Measurements from ENCODE around the gene LRP1B.

The LRP1B gene

DNA sequence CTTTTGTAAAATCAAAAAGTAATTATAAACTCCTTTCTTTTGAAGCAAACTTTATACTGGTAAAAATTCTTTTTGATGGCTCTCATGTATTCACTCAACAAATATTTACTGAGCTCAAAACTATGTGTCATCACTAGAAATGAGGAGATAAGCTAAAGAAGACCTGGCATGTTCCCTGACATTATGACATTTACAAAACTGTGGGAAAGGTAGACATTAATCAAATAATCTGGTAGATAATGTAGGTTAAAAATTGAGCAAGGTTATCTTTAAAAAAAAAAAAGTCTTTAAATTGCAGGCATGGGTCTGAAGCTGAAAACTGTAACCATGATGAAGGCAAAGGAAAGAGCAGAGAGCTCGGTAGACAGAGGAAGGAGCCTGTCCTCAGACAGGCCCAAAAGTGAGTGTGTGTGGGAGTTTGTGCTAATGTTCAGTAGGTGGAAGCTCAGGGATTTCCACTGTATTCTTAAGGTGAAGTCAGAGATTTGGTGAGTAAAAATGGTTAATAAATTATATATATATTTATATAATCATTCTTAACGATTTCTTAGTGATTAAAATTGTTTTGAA lies 612.9 kb downstream of the LRP1B start:
- DNase-seq (ENCODE audit: low read depth in 2 of 2): no peak

DNA sequence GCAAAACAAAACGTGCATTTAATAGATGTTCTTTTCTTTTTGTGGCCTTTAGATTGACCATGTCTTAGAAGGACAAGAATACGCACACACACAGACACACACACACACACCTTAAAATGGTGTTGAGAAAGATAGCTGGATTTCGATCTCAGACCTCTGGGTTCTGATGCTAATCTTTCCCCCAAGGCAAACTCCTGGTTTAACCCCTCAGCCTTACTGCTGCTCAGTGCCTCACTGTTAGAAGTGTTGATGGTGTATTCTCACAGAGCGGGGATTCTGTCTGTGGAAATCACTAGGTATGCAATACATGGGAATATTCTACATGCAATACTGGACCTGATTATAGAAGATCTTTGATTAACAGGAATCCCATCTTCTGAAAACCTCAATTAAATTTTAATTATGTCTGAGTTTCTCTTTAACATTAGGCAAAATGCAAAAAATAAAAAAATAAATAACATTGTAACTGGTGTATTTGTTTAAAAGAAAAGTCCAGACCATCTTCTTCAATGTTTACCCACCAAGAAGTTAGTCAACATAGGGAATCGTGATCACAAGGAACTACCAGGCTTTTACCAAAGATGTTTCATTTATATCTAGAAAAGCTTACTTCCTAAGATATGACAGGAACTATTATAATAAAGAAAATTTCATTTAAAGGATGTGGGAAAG lies 613.5 kb downstream of the LRP1B start:
- no peak for DNase-seq (ENCODE audit: low read depth in 2 of 2)

DNA sequence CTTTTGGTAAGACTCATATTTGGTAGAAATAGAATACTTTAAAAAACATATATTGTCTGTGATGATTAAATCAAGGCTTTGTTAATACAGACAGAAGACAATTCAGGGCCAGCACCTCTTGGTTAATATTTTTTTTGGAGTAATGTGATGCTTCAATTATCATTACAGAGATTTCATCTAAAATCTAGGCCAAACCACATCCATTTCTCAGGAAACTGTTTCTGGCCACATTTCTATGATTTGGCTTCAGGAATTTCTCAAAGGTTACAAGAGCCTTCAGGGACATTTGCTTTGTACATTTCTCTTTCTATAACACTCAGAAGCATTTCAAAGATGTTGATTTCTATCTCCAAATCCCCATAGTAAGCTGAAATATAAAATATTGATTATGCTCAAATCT lies 614.9 kb downstream of the LRP1B start:
- no peak for DNase-seq (ENCODE audit: low read depth in 2 of 2)

DNA sequence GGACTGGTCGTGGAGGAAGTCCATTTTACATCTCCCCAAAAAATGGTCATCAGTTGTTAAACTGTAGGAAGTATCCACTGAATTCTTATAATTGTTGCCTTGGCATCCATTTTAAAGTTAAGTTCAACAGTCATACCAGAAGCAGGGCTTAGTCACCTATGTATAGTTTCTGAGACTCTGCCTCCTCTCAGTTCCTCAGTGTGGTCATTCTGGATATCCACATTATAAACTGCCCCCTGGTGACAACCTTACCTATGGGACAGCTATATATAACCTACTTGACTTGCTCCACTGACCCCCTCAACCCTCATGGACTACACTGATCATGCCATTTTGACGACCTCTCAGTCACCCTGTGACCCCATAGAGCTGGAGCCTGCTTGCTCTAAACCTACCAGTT lies 617.0 kb downstream of the LRP1B start:
- no peak for DNase-seq (ENCODE audit: low read depth in 2 of 2)

DNA sequence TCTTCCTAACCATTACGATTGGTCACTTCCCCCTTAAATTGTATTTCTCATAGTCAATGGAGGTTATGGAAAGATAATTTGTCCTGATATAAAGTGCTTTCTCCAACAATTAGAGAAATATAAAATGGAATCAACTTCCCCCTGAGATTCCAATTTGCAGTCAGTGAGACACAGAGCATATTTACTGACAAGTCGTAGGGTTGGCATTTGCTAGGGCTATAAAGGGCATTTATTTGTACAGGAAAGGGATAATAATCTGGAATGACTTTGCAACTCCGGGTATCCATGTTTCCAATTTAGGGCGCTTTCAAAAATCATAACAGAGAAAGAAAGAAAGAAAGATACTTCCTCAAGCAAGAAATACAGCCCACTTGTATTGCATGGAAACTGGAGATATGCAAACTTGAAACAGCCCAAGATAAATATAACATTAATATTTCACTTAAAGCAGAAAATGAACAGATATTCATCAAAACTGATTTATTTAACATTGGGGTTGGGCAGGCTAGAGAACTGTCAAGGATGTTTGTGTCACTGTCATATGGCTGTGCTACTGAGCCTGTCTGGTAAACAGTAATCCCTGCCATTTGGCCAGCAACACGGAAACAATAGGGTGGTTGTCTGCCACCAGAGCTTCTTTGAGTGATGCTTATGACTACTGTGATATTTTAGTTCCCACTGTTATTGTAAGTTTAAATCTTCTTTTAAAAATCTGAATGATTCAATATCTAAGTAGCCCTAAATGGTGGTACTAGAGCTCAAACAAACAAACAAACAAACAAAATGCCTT lies 621.8 kb downstream of the LRP1B start:
- no peak for DNase-seq (ENCODE audit: low read depth in 2 of 2)

DNA sequence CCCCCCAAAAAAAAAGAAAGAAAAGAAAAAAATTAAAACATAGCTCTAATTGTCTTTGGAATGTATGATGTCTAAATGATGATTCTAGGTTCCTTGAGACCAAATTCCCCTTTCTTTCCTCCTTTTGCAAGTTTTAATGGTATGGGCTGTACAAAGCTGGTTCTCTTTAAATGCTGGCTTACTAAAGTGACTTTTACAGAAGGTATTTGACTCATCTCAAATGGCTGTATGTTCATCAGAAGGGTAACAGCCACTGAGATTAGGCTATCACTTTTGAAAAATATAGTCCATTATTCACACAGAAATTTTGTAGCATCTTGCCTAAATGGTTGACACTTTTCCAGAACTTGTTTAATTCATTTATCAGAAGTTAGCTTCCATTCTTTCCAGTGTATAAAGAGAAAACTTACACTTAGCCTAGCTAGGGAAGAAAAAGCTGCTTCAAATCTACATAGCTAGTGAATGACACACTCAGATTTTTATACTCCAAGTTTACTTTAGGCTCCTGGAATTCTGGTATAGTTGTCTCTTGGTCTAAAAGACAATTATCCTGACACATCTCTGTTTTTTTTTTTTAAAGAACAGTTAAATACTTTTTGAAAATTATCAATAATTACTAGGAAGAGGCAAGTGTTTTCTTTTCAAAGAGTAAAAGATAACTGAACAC lies 622.6 kb downstream of the LRP1B start:
- DNase-seq (ENCODE audit: low read depth in 2 of 2): no peak

DNA sequence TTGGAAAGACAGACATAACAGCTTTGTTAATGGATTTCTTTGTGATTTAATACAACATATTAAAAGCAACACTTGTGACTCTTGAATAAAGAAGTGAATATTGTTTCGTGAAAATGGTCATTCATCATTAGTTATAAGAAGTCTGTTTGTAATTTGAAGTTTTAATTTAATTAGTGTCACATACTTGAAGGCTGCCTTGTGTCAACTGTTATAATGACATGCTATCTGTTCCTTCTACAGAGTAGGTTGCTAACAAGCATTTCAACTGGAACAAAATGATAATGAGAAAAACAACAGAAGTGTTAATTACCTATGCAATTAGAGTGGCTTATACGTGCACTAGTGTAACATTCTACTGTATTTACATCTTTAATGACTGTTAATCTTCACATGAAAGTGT lies 624.7 kb downstream of the LRP1B start:
- DNase-seq (ENCODE audit: low read depth in 2 of 2): no peak

DNA sequence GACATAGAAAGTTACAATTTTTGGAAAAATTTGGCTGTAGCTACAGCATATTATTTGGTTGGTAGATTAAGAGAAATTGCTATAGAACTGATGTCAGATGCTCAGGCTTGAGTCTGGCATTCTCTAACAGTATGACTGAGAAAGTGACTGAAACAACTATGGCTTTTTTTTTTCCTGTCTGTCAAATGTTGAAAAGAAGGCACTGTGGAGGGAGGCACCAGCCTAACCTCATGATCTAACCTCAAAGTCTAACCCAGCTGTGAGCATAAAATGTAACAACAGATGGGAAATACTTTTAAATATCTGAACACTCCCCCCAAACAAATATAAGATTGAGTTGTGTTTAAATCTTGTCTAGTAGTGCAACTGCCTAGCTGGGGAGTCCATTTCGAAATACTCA lies 629.1 kb downstream of the LRP1B start:
- DNase-seq (ENCODE audit: low read depth in 2 of 2): no peak

DNA sequence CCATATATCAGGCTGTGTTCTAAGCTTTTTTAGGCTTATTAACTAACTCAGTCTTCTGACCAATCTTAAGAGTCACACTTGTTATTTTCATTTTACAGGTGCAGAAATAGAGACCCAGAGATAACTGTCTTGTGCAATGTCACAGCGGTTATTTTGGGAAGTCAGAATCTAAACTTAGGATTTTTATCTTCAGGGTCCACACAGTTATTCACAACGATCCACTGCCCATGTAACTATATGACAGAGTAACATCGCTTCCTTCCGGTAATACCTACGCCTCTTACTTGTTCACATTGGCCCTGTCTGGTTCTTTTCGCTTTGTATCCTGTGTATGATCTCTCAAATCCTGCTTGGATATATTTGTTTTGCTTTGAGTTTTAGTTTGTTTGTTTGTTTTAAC lies 631.7 kb downstream of the LRP1B start:
- no peak for DNase-seq (ENCODE audit: low read depth in 2 of 2)

DNA sequence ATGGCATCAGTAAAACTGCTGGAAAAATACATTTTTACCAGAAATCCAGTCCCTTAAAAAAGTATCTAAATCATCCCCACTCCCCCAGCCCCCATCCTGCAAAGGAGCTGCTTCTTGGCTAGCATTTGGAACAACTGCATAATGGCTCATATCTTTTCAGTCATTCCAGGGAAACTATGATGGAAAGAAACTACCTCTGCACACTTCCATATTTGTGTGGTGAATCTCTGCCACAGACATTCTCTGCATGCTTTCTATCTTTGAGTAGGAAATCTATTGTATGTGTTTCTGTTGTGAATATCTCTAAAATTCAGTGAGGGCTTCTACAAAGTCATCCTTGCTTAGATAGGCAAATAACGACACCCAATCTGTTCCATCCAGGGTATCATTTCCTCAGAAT lies 632.3 kb downstream of the LRP1B start:
- no peak for DNase-seq (ENCODE audit: low read depth in 2 of 2)

DNA sequence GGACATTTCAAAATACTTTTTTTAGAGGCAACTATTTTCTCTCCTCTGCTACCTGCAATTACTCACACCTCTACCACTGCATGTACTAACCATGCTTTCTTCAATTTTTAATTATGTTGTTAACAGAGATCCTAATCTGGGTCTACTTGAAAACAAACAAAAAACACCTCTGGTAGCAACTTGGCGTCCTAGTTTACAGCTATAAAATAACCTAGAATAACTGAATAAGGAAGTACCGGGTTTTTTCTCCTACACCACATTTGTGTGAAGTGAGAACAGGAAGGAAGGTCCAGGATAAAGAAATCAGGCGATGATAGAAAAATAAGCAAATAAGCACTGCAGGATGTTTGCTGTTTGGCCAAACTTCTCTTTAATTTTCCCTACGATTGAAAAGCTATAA lies 633.5 kb downstream of the LRP1B start:
- no peak for DNase-seq (ENCODE audit: low read depth in 2 of 2)

DNA sequence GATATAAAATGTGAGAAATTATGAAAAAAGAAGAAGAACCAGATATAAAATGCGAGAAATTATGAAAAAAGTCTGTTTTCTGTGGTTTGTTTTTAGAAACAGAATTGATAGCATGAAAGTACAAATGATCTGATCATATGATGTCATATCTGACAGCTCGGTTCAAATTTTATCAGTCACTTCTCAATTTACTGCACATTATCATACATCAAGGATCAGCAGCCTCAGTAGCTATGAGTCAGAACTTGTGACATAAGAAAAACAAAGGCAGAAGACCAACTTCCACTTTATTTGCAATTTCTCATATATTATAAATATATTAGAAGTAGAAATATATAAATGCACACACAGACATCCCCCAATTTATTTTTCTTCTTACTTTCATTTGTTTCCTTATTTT lies 634.0 kb downstream of the LRP1B start:
- DNase-seq (ENCODE audit: low read depth in 2 of 2): no peak

DNA sequence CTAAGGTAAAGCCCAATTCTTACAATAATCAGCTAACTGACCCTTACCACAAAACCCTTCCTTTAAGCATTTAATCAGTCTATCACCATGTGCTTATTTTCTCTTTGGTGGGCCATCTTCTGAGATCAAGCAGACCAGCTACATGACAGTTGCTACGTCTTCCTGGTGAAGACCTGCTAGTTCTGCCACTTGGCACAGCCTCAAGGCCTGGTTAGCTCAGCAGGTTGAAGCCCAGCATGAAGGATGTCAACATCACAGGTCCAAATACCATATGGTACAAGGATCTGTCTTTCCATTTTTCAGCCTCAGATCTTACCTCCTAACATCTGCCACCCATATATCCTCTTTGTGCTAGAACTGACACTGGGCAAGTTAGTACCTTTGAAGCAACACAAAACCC lies 636.9 kb downstream of the LRP1B start:
- DNase-seq (ENCODE audit: low read depth in 2 of 2): no peak

DNA sequence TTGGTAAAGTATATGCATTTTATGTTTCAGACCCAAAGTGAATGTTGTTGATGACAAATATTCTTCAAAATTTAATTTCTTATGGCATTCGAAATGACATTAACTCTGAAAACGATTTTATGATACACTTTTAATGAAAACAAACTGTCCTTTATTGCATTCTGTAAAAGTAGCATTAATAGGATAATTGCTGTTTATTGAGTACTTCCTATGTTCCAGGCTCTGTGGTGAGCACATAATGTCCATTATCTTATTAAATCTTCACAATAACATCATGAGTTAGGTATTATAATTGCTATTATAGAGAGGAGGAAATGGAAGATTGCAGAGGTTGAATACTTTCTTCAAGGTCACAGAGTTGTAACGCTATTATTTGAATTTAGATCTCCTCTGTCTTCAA lies 638.0 kb downstream of the LRP1B start:
- DNase-seq (ENCODE audit: low read depth in 2 of 2): no peak

DNA sequence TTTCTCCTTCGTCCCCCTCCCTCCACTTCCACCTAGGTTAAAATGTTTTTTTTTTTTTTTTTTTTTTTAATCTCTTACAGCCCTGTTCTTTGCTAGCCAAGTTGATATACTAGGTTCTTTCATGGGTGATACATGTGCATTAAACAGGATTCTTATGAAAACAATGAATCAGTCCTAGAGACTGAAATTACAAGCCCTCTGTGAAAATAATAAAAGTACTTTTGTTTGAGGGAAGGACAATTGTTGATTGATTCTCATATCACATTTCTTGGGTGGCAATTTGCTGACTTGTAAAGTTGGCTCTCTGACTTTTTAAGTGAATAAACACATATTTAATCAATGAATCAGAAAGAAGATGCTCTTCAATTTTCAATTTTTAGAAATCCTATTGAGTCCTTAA lies 639.9 kb downstream of the LRP1B start:
- DNase-seq (ENCODE audit: low read depth in 2 of 2): no peak

DNA sequence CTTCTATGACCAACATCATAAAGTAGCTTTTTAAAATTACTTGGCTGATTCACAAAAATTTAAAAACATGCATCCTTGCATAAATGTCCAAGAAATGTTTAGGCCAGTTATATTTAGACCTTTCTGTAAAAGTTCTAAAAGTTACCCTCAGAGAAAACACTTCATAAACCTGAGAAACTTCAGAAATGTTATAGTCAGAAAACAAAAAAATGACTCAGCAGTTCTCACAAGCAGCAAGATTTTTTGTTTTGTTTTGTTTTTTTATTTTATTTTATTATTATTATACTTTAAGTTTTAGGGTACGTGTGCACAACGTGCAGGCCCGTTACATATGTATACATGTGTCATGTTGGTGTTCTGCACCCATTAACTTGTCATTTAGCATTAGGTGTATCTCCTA lies 648.1 kb downstream of the LRP1B start:
- no peak for DNase-seq (ENCODE audit: low read depth in 2 of 2)

DNA sequence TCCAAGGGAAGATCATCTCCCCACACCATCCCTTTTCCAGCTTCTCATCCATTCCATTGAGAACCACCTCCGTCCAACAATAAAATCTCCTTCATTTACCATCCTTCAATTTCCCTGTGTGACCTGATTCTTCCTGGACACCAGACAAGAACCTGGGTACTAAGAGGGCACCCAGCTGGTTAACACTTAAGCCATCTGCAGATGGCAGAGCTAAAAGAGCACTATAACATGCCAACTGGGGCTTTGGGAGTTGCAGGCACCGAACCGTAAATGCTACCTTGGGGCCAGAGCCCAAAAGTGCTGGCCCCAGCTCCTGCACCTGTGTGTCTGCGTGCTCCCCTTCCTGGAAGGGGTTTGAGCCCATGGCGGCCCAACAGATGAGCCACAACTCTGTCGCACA lies 655.0 kb downstream of the LRP1B start:
- DNase-seq (ENCODE audit: low read depth in 2 of 2): no peak

DNA sequence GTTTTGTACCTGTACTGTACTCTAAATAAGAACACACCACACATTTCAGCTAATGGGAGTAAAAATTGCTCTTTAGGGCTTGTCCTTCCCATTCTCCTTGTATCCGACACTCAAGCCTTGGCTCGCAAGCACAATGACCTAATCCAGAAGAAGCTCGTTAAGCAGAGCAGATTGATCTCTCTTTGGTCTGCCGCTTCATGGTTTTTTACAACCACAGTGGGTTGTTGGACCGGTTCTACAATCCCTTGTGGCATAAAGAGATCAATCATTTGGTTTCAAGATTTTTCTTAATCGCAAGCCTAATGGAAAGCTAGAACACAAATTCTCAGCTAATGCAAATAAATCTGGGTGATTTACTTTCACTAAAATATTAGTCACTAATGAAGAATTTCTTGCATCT lies 662.1 kb downstream of the LRP1B start:
- DNase-seq (ENCODE audit: low read depth in 2 of 2): no peak

DNA sequence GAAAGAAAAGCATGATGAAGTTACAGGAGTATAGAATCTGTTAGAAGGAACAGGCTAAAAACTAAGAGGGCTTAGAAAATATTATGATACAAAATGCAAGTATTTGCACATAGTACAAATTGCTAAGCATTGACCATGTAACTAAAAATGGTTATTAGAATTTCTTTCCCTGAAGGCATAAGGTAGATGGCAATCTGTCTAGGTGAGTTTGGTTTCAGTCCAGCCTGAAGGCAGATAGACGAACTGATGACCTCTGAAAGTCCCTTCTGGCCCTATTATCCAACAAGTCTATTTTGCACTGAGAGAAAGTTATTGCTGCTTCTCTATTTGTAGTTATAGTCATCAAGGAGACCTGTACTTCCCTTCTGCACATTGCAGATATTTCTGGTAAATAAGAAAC lies 663.5 kb downstream of the LRP1B start:
- DNase-seq (ENCODE audit: low read depth in 2 of 2): no peak

DNA sequence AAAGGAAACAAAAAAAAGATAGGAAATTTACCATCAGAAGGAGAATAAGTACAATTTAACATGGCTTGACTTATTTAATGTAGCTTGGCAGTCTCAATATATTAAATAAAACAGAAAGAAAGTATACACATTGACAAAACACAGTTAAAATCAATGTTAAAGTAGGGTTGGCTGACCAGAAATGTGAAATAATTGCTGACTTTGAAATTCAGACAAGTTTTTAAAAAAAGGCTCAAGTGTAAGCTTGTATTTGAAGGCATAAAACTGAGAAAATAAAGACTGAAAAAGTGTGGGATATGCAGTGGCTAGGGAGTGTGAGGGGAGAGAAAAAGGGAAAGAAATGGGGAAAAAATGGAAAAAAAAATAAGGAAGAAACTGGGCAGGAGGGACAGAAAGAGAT lies 665.8 kb downstream of the LRP1B start:
- no peak for DNase-seq (ENCODE audit: low read depth in 2 of 2)

DNA sequence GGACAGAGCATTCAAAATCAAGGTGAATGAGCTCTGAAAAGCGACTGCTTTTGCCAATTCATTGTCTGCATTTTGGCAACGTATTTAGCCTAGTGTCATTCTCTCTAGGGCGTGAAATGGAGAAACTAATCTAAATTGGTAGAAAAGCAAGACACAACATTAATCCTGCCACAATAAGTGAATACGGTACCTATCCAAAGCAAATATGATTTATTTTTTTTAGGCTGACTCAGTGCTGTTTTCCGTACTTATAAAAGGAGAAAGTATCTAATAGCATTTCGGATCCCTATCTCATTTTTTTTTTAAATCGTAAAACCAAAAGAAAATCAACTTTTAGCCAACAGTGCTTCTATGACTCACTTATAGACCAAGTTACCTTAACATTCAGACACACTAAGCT lies 672.5 kb downstream of the LRP1B start:
- no peak for DNase-seq (ENCODE audit: low read depth in 2 of 2)

DNA sequence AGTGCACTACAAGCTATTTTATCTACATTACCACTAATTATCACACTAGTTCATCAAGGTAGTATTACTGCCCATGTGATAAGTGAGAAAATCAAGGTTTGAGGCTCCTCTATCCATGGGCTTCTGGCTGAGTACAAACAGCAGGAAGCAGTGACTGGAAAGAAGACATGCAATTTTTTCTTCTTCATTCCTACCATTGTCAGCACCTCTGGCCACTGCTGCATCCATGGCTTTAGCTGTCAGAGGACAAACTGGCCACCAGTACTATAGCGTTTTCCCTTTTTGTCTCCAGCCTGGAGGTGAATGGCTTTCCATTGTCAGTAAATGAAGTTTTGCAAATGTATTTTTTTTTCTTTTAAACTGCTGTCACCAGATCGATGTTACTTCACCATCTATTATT lies 674.9 kb downstream of the LRP1B start:
- DNase-seq (ENCODE audit: low read depth in 2 of 2): no peak
